Stimulated activated naive CD8-positive, alpha-beta T cell treated with anti-CD3 and anti-CD28 coated beads, Interleukin-15, Interleukin-2, amounts not matched to agents 100 ng/mL and 50 ng/mL, for 24 hours (primary cell): ENCODE measurements around the gene OLFML2A.

Source experiments
- H3K27ac Mint-ChIP-seq: one replicate; pipeline ENCODE4 v1.8.0; 2021; ENCODE audit warnings: mild to moderate bottlenecking, mixed read lengths
- H3K27me3 Mint-ChIP-seq: one replicate; pipeline ENCODE4 v1.8.0; 2021; ENCODE audit warnings: mixed read lengths
- H3K36me3 Mint-ChIP-seq: one replicate; pipeline ENCODE4 v1.8.0; 2021; ENCODE audit warnings: low read depth, mixed read lengths
- H3K4me1 Mint-ChIP-seq: one replicate; pipeline ENCODE4 v1.8.0; 2021; ENCODE audit warnings: low read depth, mixed read lengths
- H3K4me3 Mint-ChIP-seq: one replicate; pipeline ENCODE4 v1.8.0; 2021; ENCODE audit warnings: mild to moderate bottlenecking, mixed read lengths
- H3K9me3 Mint-ChIP-seq: one replicate; pipeline ENCODE4 v1.8.0; 2021; ENCODE audit warnings: mixed read lengths

The OLFML2A gene

GRCh38 chr9:124810663-124811355 lies 33.9 kb downstream of the OLFML2A start:
- no peaks in the 10 kb centered on the region for H3K9me3 Mint-ChIP-seq
- H3K4me3 Mint-ChIP-seq: no peak overlapping the region
- H3K27me3 Mint-ChIP-seq: no peaks in the 10 kb centered on the region
- no peak overlapping the region for H3K27ac Mint-ChIP-seq
- no peaks in the 10 kb centered on the region for H3K36me3 Mint-ChIP-seq
- H3K4me1 Mint-ChIP-seq: no peaks in the 10 kb centered on the region

GRCh38 chr9:124812441-124812876 lies 35.5 kb downstream of the OLFML2A start:
- no peaks in the 10 kb centered on the region for H3K36me3 Mint-ChIP-seq
- H3K27ac Mint-ChIP-seq: no peak overlapping the region
- H3K4me3 Mint-ChIP-seq: no peak overlapping the region
- no peaks in the 10 kb centered on the region for H3K9me3 Mint-ChIP-seq
- H3K27me3 Mint-ChIP-seq: peaks cover 7% of the 10 kb centered on the region
- H3K4me1 Mint-ChIP-seq: no peaks in the 10 kb centered on the region

DNA sequence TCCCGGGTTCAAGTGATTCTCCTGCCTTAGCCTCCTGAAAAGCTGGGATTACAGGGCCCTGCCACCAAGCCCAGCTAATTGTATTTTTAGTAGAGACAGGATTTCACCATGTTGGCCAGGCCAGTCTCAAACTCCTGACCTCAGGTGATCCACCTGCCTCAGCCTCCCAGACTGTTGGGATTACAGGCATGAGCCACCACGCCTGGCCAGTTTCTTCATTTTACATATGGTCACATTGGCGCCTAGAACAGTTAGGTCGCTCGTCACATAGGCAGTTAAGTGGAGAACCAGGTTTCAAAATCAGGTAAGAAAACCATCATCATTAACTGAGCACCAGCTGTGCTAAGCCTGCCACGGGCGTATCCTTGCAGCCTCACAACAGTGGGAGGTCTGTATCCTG lies 36.1 kb downstream of the OLFML2A start:
- peaks cover under 1% of the 10 kb centered on the region for H3K4me1 Mint-ChIP-seq
- H3K36me3 Mint-ChIP-seq: no peaks in the 10 kb centered on the region
- no peak overlapping the region for H3K27ac Mint-ChIP-seq
- peaks cover 8% of the 10 kb centered on the region for H3K27me3 Mint-ChIP-seq
- no peak overlapping the region for H3K4me3 Mint-ChIP-seq
- H3K9me3 Mint-ChIP-seq: no peaks in the 10 kb centered on the region

GRCh38 chr9:124813501-124814163 lies 36.7 kb downstream of the OLFML2A start:
- Mint-ChIP-seq H3K27ac (no peak overlapping the region), H3K4me3 (no peak overlapping the region), H3K9me3 (no peaks in the 10 kb centered on the region), H3K36me3 (no peaks in the 10 kb centered on the region), H3K4me1 (peaks cover 7% of the 10 kb centered on the region), H3K27me3 (peaks cover 8% of the 10 kb centered on the region)

DNA sequence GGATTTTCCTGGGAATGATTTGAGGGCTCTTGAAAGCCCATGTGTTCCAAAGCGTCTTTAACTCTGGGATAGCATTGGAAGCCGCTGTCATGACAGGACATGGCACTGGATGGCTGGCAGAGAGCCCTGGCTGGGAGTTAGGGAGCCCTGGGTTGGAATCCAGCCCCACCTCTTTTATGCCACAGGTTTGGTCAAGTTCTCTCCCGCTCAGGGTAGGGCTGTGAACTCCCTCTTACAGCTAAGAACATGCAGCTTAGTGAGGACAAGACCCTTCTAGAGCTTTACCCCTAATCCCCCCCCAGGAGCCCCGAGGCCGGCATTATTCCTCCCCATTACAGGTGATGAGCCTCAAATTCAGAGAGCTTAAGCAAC lies 37.2 kb downstream of the OLFML2A start:
- Mint-ChIP-seq H3K4me3 (no peak overlapping the region), H3K27me3 (peaks cover 8% of the 10 kb centered on the region)

GRCh38 chr9:124815601-124816000 lies 38.7 kb downstream of the OLFML2A start:
- H3K4me3 Mint-ChIP-seq: no peak overlapping the region

More for the DNA sequence above, 37.2 kb downstream of the OLFML2A start:
- H3K4me1 Mint-ChIP-seq: peaks cover 8% of the 10 kb centered on the region
- H3K9me3 Mint-ChIP-seq: no peaks in the 10 kb centered on the region
- no peaks in the 10 kb centered on the region for H3K36me3 Mint-ChIP-seq
- no peak overlapping the region for H3K27ac Mint-ChIP-seq

GRCh38 chr9:124818431-124819281 lies 41.7 kb downstream of the OLFML2A start:
- no peak overlapping the region for H3K4me3 Mint-ChIP-seq
- H3K27ac Mint-ChIP-seq: no peak overlapping the region
- H3K36me3 Mint-ChIP-seq: no peaks in the 10 kb centered on the region
- H3K9me3 Mint-ChIP-seq: no peaks in the 10 kb centered on the region
- peaks cover 8% of the 10 kb centered on the region for H3K4me1 Mint-ChIP-seq
- H3K27me3 Mint-ChIP-seq: peaks cover 8% of the 10 kb centered on the region

More at GRCh38 chr9:124815601-124816000, 38.7 kb downstream of the OLFML2A start:
- Mint-ChIP-seq H3K4me1 (peaks cover 8% of the 10 kb centered on the region), H3K36me3 (no peaks in the 10 kb centered on the region), H3K27ac (no peak overlapping the region), H3K27me3 (peaks cover 8% of the 10 kb centered on the region), H3K9me3 (no peaks in the 10 kb centered on the region)

- H3K9me3 Mint-ChIP-seq: no peaks in the 10 kb centered on the region
- H3K4me1 Mint-ChIP-seq: peaks cover 8% of the 10 kb centered on the region
- H3K27ac Mint-ChIP-seq: no peak overlapping the region
- no peak overlapping the region for H3K4me3 Mint-ChIP-seq
- no peaks in the 10 kb centered on the region for H3K36me3 Mint-ChIP-seq
- peaks cover 8% of the 10 kb centered on the region for H3K27me3 Mint-ChIP-seq
Measured at GRCh38 chr9:124820698-124821623, 44.0 kb downstream of the OLFML2A start.

- H3K4me1 Mint-ChIP-seq: no peaks in the 10 kb centered on the region
- H3K36me3 Mint-ChIP-seq: no peaks in the 10 kb centered on the region
- H3K27me3 Mint-ChIP-seq: no peaks in the 10 kb centered on the region
- no peak overlapping the region for H3K4me3 Mint-ChIP-seq
- H3K27ac Mint-ChIP-seq: no peak overlapping the region
- H3K9me3 Mint-ChIP-seq: no peaks in the 10 kb centered on the region
Measured at GRCh38 chr9:124828489-124829333, 51.8 kb downstream of the OLFML2A start.

DNA sequence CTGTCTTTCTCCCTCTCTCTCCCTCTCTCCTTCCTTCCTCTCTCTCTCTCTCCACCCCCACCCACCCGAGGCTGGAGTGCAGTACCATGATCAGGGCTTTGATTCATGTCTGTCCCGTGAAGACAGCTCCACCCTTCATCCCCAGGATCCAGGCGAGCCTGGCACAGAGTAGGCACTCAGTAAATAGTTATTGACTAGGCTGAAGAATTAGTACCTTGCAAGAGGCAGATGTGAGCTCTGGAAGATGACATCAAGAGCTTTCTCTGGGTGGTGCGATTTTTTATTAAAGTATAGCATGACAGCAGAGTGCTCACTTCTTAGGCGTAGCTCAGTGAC lies 52.4 kb downstream of the OLFML2A start:
- Mint-ChIP-seq H3K27ac (no peak overlapping the region), H3K9me3 (no peaks in the 10 kb centered on the region), H3K27me3 (no peaks in the 10 kb centered on the region), H3K36me3 (no peaks in the 10 kb centered on the region), H3K4me1 (no peaks in the 10 kb centered on the region), H3K4me3 (no peak overlapping the region)

DNA sequence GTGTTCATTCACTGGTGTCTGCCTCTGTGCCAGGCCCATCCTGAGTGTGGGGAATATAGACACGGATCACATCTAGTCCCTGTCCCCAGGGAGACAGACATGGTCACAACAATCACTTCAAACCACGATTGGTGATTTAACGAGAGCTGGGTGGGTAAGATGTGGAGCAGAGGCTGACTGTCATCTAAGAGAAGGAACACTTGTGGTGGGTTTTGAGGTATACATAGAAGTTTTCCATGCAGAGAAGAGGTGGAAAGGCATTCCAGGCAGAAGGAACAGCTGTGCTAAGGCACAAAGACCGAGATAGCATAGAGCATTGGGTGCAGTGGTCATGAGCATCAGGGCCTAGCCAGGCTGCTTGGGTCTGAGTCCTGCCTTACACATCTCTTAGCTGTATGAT lies 53.7 kb downstream of the OLFML2A start:
- no peaks in the 10 kb centered on the region for H3K4me1 Mint-ChIP-seq
- H3K4me3 Mint-ChIP-seq: no peak overlapping the region
- H3K27ac Mint-ChIP-seq: no peak overlapping the region
- H3K27me3 Mint-ChIP-seq: no peaks in the 10 kb centered on the region
- H3K9me3 Mint-ChIP-seq: no peaks in the 10 kb centered on the region
- no peaks in the 10 kb centered on the region for H3K36me3 Mint-ChIP-seq

DNA sequence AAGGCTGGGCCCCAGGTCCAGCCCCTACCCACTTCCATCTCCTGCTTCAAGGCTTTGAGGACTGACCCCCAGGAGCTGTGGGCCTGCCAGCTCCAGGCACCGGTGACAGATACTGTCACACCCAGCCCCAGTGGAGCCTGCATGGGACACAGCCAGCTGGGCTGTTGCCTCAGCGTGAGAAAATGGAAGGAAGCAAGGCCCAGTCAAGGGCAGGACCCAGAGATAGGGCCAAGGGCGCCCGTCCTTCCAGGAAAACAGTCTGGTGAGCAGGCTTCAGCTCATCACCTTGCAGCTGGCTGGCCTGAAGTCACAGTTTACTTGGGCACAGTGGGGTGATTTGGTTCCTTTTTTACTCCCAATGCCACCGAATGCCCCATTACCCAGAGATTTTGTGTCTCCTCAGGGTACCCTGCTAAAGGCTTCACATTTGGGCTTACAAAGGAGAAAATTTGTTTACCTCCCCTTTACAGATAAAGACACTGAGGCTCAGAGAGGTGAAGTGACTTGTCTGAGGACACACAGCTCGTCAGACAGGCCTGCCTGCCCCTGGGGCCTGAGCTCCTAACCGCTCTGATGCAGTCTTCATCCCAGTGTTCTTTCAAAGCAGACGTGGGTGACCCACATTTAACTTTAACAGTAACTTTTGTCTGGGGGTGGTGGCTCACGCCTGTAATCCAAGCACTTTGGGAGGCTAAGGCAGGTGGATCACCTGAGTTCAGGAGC lies 54.9 kb downstream of the OLFML2A start:
- Mint-ChIP-seq H3K27me3 (peaks cover 4% of the 10 kb centered on the region), H3K36me3 (no peaks in the 10 kb centered on the region), H3K4me3 (no peak overlapping the region), H3K4me1 (no peaks in the 10 kb centered on the region), H3K9me3 (no peaks in the 10 kb centered on the region), H3K27ac (no peak overlapping the region)

GRCh38 chr9:124834591-124834990 lies 57.7 kb downstream of the OLFML2A start:
- H3K4me3 Mint-ChIP-seq: no peak overlapping the region
- peaks cover 20% of the 10 kb centered on the region for H3K27me3 Mint-ChIP-seq
- H3K4me1 Mint-ChIP-seq: no peaks in the 10 kb centered on the region
- H3K27ac Mint-ChIP-seq: no peak overlapping the region
- H3K36me3 Mint-ChIP-seq: no peaks in the 10 kb centered on the region
- no peaks in the 10 kb centered on the region for H3K9me3 Mint-ChIP-seq
